ENCODE results near the gene KCNS1. TPM values are rescaled to one million over a fixed set of nuclear protein-coding genes. Genes with fewer than 3 reads are reported as not detected.

The KCNS1 gene
- total RNA-seq, 1 experiment from 2014 or later = 0.98 TPM

GRCh38 chr20:45114465-45115385, 13.8 kb upstream of the KCNS1 start, which contains the start of gene WFDC5:
TSS of gene WFDC5 (minus strand) at chr20:45115174. CDS start at chr20:45115083, 91 bp downstream.
- Histone ChIP-seq H4K8ac (replicated peaks; ENCODE audit: insufficient read length, low read depth, low read length) (no peak within 1 kb of the TSS), H3T11ph (ENCODE audit: low read length) (no peak within 1 kb of the TSS), H2BK120ac (ENCODE audit: low read depth, low read length, poor library complexity, severe bottlenecking) (no peak within 1 kb of the TSS), H2AFZ (ENCODE audit: low read length) (no peak within 1 kb of the TSS), H2BK12ac (ENCODE audit: insufficient read length, low read depth, low read length) (no peak within 1 kb of the TSS), H3K14ac (ENCODE audit: insufficient read depth, low read length) (no peak within 1 kb of the TSS), H3K79me2 (ENCODE audit: insufficient read depth, low read length) (no peaks in the 10 kb centered on the region), H2BK20ac (ENCODE audit: low read depth, low read length, poor library complexity, severe bottlenecking) (no peak within 1 kb of the TSS), H3K56ac (ENCODE audit: insufficient read length, low read depth, low read length) (no peak within 1 kb of the TSS), H3K4me2 (ENCODE audit: insufficient read depth, insufficient read length, low read length) (no peak within 1 kb of the TSS), H3K23ac (ENCODE audit: insufficient read length, low read depth, low read length) (no peak within 1 kb of the TSS), H3K27ac (ENCODE audit: insufficient read length, low read depth, low read length) (no peak within 1 kb of the TSS), H3K79me1 (ENCODE audit: insufficient read depth, low read depth, low read length, poor library complexity, severe bottlenecking) (no peaks in the 10 kb centered on the region), H3K9me3 (ENCODE audit: control insufficient read depth, low read depth, low read length) (no peaks in the 10 kb centered on the region), H2BK15ac (ENCODE audit: low read depth, low read length) (no peak within 1 kb of the TSS), H3K9ac (ENCODE audit: extremely low read depth, insufficient read length, low read length) (no peak within 1 kb of the TSS), H3K23me2 (ENCODE audit: insufficient read length, low read depth, low read length, poor library complexity, severe bottlenecking) (no peaks in the 10 kb centered on the region), H3K18ac (ENCODE audit: insufficient read length, low read depth, low read length) (no peak within 1 kb of the TSS), H2AK5ac (ENCODE audit: insufficient read length, low read length) (no peak within 1 kb of the TSS), H4K5ac (ENCODE audit: insufficient read length, low read depth, low read length) (no peak within 1 kb of the TSS), H3K27me3 (ENCODE audit: insufficient read depth, low read length) (no peaks in the 10 kb centered on the region), H4K20me1 (ENCODE audit: control insufficient read depth, insufficient read depth, insufficient read length) (no peaks in the 10 kb centered on the region), H3K4ac (ENCODE audit: low read depth, low read length) (no peak within 1 kb of the TSS), H4K91ac (ENCODE audit: insufficient read length, low read depth, low read length) (no peak within 1 kb of the TSS), H2BK5ac (ENCODE audit: insufficient read length, low read length) (no peak within 1 kb of the TSS), H3K4me1 (ENCODE audit: insufficient read depth, low read length) (no peaks in the 10 kb centered on the region)
- H3K9me3 Mint-ChIP-seq = no peaks in the 10 kb centered on the region
- H3K4me3 Mint-ChIP-seq = no peak within 1 kb of the TSS; a peak in 1 of 5 replicates
- no peak for DNase-seq
- H3K4me1 Mint-ChIP-seq = peaks cover 9 to 16% of the 10 kb centered on the region in 2 experiments
- no peak for TF ChIP-seq CTCF (conservative IDR thresholded peaks at IDR 0.05)
- WGBS (ENCODE audit: extremely low coverage, insufficient read length, low lambda C conversion rate) = no CpG with 5 or more reads among the region's 16 CpGs
- H3K36me3 Mint-ChIP-seq (ENCODE audit: insufficient read depth in 1 of 3, low read depth in 3 of 3) = no peaks in the 10 kb centered on the region
- H3K27ac Mint-ChIP-seq = no peak within 1 kb of the TSS
- peaks cover 7% of the 10 kb centered on the region for H3K27me3 Mint-ChIP-seq (ENCODE audit: low read depth)
